ENCODE results near the gene CSRP2.

CSRP2 gene

GRCh38 chr12:76859611-76860010, 19.2 kb downstream of the CSRP2 start:
- DNase-seq = no peak

DNA sequence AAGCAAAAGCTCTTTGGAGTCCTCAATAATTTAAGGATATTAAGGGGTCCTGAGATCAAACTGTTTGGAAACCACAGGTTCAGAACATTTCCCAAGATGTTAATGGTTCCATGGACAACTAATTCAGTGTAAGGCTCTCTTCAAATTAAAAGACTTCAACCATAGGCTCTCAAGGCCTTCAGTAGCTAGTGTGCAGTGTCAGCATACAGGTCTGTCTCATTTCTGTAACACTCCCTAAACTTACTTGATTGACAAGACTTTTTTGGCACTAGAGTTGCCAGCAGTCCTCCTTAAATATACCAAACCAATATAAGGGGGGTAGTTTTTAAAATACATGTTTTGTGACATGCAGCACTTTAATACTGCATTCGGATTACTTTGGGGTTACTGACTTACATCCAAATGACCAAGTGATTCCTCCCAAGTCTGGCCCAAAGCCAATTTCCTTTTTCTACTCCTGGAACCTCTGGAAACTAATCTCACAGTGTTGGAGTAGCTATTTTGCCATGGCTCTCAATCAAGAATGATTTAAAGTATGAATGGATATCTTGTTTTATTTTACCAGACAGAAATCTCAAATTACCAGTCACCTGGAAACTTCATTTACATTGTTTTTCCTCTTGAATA, 22.7 kb downstream of the CSRP2 start:
- no peak for DNase-seq

DNA sequence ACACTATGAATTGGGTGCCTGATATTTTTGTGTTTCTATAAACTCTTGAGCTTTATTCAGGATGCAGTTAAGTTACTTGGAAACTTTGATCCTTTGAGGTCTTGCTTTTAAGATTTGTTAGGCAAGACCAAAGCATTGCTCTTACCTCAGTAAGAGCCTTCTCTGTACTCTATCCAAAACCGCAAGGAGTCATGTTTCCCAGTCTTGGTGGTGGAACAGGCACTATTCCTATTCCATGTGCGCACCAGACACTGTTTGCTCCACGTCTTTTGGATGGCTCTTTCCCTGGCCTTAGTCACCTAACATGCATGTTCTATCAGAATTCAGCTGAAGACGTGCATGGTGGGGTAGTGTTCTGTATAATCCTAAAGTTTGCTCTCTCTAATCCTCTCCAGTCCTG, 23.5 kb downstream of the CSRP2 start:
- no peak for DNase-seq

- no peak for DNase-seq
Observed at GRCh38 chr12:76852106-76852505, 26.7 kb downstream of the CSRP2 start.

DNA sequence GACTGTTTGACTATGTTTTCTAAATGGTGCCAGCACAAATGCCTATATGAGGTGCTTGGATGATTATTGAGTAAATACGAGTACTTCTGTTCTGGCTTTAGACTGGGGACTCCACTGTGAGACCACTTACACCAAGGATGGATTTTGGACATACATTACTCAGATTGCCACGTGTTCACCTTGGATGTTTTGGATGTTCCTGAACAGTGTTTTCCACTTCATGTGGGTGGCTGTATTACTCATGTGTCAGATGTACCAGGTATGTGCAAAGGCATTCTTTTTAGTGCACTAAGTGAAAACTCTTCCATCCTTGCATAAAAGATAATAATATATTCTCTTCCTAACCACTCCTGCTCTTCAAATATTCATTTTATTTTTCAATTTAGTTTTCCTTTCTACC, 30.7 kb downstream of the CSRP2 start:
- no peak for DNase-seq

- no peak for DNase-seq
Observed at GRCh38 chr12:76847260-76847659, 31.6 kb downstream of the CSRP2 start.

- DNase-seq = no peak
Observed at GRCh38 chr12:76836633-76837032, 42.2 kb downstream of the CSRP2 start.

GRCh38 chr12:76830436-76830835, 48.4 kb downstream of the CSRP2 start:
- DNase-seq = no peak

- no peak for DNase-seq
Observed at GRCh38 chr12:76820888-76821482, 57.8 kb downstream of the CSRP2 start.

GRCh38 chr12:76813972-76814371, 64.8 kb downstream of the CSRP2 start:
- DNase-seq = no peak

DNA sequence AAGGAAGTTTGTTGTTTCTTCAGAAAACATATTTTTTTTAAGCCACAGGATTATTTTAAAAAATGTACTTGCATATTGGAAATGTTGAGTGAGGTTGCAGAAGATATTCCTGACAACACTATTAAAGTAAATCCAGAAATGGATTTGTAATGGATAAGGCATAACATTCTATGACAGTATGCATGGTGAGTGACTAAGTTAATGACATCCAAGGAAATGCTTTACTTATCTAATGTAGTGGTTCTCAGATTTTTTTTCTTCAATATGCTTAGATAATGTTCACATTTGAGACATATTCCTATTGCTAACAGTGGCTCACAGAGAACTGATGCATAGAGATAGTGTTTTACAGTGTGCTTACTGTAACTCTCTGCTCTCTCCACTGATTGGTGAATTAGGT, 65.6 kb downstream of the CSRP2 start:
- no peak for DNase-seq

DNA sequence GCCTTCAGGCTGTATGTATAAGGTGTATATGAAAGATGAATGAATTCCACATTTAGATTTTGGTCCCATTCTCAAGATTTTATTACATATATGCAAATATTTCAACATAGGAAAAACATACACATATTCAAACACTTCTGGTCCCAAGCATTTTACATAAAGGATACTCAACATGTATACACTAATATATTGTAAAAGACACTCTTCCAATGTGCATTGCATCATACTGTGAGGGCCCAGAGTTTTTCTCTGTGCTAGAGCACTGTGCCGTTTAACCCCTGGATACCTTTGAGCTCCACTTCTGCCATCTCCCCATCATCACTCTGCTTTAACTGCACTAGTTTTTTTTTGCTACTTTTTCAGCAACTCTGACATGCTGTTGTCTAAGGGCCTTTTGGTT, 66.8 kb downstream of the CSRP2 start:
- DNase-seq = no peak

- no peak for DNase-seq
Observed at GRCh38 chr12:76810671-76811419, 68.0 kb downstream of the CSRP2 start.
